DOHH2 (cell line): ENCODE data around the gene DNASE2B.

Experiments used
- CTCF ChIP-seq: fragments of 200-600 bp; sonication (generic); IDR thresholded peaks from one replicate; pipeline ENCODE4 v1.5.1; 2014; ENCODE audit warnings: antibody characterized with exemption, mild to moderate bottlenecking, low read depth, low read length; ENCODE audit not compliant: poor library complexity, severe bottlenecking
- EZH2phosphoT487 ChIP-seq: fragments of 200-600 bp; sonication (generic); IDR thresholded peaks from 2 replicates; pipeline ENCODE4 v1.6.1; 2017; ENCODE audit warnings: borderline replicate concordance, mild to moderate bottlenecking, antibody characterized with exemption, low read length, moderate library complexity, mixed read lengths

- TF ChIP-seq CTCF = no peak
- no peak for TF ChIP-seq EZH2phosphoT487
Observed at GRCh38 chr1:84370266-84370665, 28.0 kb upstream of the DNASE2B start.
